Cardiac fibroblast (primary cell): ENCODE measurements around the gene GLRX.
A peak's percentile ranks its signal among the peaks of the same experiment; 100 is the strongest.

Experiments used
- DNase-seq, 2 donors: peaks; one replicate each; pipeline versions ENCODE4 v3.0.0 to v3.0.0-alpha.2; 2010; ENCODE audit warnings: low read depth in 2 of 2
- H3K4me3 ChIP-seq, 2 donors: replicated peaks in 1 of 2; 1 replicate in 1 of 2; 2 replicates in 1 of 2; pipeline ENCODE4 v1.5.1; 2011; ENCODE audit warnings: low read depth in 2 of 2, low read length in 2 of 2, mild to moderate bottlenecking in 2 of 2, moderate library complexity in 1 of 2
- TF ChIP-seq, protein P1 (sequence below): IDR thresholded peaks from one replicate; pipeline ENCODE4 v1.5.1; 2011; ENCODE audit warnings: low read depth, mild to moderate bottlenecking, low read length, inconsistent platforms

GLRX gene

DNA sequence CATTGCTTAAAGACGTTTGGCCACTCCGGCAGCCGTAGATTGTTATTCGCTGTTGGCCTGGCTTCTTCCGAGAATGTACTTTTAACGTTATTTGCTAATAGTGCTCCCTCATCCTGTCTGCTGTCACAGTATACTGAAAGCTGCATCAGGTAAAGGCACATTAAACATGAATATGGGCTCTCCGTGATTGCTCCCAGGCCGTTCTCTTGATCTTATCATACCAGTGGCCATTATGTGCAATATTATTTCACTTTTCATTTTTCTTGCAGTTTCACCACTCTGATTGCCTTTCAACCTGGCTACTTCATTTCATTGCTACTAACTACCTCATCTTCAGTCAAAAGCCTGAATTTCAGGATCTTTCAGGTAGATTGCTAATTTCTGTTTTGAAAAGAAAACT, 34.0 kb downstream of the GLRX start:
- DNase-seq: no peak
- H3K4me3 ChIP-seq: no peak overlapping the region
- TF ChIP-seq, protein P1, sequence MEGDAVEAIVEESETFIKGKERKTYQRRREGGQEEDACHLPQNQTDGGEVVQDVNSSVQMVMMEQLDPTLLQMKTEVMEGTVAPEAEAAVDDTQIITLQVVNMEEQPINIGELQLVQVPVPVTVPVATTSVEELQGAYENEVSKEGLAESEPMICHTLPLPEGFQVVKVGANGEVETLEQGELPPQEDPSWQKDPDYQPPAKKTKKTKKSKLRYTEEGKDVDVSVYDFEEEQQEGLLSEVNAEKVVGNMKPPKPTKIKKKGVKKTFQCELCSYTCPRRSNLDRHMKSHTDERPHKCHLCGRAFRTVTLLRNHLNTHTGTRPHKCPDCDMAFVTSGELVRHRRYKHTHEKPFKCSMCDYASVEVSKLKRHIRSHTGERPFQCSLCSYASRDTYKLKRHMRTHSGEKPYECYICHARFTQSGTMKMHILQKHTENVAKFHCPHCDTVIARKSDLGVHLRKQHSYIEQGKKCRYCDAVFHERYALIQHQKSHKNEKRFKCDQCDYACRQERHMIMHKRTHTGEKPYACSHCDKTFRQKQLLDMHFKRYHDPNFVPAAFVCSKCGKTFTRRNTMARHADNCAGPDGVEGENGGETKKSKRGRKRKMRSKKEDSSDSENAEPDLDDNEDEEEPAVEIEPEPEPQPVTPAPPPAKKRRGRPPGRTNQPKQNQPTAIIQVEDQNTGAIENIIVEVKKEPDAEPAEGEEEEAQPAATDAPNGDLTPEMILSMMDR: no peak

DNA sequence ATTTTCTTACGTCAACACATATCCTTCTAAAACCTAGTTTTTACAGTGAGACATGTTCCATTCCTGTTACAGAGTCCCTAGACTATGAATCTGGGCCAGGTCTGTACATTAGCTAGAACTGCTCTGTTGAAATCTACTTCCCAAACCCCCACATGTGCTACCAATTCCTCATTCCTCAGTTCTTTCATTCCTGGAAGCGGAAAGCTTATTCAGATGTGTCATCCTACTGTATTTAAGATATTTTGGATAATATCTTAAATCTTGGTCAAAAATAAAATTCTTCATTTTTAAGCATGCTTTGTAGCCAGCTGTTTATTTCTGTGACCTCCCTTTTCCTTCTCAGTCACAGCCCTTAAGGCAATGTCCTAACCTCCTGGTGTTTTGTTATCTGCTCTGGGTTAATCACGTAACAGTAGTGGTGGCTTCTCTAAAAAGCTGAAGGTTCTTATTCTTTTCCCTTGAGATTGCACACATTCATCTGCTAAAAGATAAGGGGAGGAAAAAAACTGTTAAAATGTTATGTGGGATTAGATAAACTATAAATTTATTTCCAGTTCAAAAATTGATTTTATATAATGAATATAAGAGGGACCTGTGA, 35.6 kb downstream of the GLRX start:
- DNase-seq: peak; percentile 78 to 81
- TF ChIP-seq, protein P1: no peak
- H3K4me3 ChIP-seq: no peak overlapping the region

DNA sequence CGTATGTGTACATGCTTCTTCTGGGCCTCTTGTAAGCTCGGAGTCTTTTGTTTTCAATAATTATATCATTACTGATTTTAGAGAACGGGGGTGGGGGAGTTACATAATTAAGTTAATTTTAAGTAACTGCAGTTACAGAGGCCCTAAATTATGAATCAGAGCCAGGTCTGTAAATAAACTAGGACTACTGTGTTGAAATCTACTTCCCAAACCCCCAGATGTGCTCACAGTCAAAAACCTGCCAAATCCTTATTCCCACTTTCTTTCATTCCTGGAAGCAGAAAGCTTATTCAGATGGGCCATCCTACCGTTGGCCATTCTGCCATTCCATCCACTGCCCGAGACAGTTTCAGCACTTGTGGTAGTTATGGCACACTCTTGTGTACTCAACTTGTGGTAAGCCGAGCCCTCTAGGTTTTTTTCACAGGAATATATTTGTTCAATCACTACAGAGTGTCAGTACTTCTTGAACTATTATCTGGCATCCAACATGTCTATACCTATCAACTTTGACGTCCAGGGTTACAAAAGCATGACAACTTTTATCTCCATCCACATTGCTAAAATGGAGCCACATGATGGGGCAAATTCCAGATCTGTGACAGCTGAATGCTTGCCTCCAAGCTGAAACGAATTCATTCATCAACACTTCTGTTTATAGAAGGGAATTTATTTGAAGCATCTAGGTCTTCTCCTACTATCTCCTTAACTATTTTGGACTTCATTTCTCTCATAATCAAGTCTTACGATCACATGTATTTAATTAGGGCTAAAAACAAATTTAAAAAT, 37.8 kb downstream of the GLRX start:
- TF ChIP-seq, protein P1: no peak
- H3K4me3 ChIP-seq: no peak overlapping the region
- DNase-seq: no peak

DNA sequence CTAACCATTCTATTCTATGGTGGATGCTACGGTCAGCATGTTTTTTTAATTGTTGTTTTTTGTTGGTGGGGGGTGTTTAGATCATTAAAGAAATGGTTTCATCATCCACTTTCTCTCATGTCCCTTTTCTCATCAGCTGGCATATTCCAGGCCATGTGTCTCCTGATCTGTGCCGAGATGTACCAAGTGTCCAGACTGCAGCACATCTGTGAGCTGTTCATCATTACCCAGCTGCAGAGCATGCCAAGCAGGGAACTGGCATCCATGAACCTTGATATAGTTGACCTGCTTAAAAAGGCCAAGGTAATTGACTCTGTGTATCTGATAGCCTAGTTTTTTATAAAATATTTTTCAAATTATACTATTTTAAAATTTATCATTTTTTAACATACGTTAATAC, 38.9 kb downstream of the GLRX start:
- TF ChIP-seq, protein P1: no peak
- DNase-seq: no peak
- H3K4me3 ChIP-seq: no peak overlapping the region

DNA sequence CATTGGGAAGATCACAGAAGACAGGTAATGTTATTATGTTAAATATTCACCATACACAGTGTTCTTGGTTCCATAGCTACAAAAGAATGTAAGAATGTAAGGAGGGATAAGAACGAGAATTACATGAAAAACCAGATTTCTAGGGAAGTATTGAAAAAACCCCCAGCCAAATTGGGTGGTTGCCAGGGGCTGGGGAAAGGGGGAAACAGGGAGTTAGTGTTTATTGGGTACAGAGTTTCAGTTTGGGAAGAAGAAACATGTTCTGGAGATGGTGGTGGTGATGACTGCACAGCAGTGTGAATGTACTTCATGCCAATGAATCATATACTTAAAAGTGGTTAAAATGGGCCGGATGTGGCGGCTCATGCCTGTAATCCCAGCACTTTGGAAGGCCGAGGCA, 40.3 kb downstream of the GLRX start:
- TF ChIP-seq, protein P1: no peak
- H3K4me3 ChIP-seq: no peak overlapping the region
- no peak for DNase-seq

DNA sequence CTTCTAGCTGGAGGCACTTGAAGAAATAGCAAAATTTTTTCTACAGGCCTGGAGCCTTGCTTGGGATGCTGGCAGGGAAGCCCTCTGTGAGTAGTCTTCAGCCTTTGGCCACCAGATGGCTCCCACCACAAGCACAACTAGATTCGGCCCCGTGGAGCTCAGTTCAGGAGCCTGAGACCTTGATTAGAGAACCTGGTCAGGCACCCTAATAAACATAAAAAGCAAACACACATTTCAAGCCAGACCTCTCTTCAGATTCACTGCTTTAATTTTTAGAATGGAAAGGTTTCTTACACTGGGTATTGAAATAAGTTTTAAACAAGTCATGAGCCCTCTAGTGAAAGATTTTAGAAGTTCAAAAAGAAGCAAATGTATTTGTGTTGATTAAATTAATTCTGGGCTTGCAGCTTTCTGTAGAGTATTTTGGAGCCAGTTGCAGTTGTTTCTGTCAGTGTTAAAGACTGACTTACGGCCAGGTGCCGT, 41.4 kb downstream of the GLRX start:
- DNase-seq: peak; percentile 90 to 91
- TF ChIP-seq, protein P1: peak; percentile 88
- H3K4me3 ChIP-seq: no peak overlapping the region
